Activated CD8-positive, alpha-beta memory T cell treated with anti-CD3 and anti-CD28 coated beads, Interleukin-2, amount 50 U/mL, for 1 hour (primary cell): Measurements from ENCODE around the gene CACNG4.

Experiments used
- DNase-seq: peaks from one replicate; pipeline ENCODE4 v3.0.0-alpha.2; 2020; ENCODE audit errors: extremely low read depth

The CACNG4 gene

GRCh38 chr17:67041941-67042899 lies 77.7 kb downstream of the CACNG4 start:
- DNase-seq, result no peak

- no peak for DNase-seq
Observed at GRCh38 chr17:67043283-67043682, 78.8 kb downstream of the CACNG4 start.

- DNase-seq, result no peak
Observed at GRCh38 chr17:67044016-67044772, 79.7 kb downstream of the CACNG4 start, which contains the start of gene CACNG1. Gene CACNG1, plus strand, starts transcription at chr17:67044554. Its CDS starts 107 bp downstream, at chr17:67044661.

GRCh38 chr17:67044940-67045339 lies 80.4 kb downstream of the CACNG4 start:
- DNase-seq, result no peak

- DNase-seq, result no peak
Observed at GRCh38 chr17:67046398-67046797, 81.9 kb downstream of the CACNG4 start.

- no peak for DNase-seq
Observed at GRCh38 chr17:67047382-67047781, 82.9 kb downstream of the CACNG4 start.

GRCh38 chr17:67049025-67049739 lies 84.7 kb downstream of the CACNG4 start:
- no peak for DNase-seq

GRCh38 chr17:67050066-67050465 lies 85.6 kb downstream of the CACNG4 start:
- DNase-seq, result no peak

- DNase-seq, result no peak
Observed at GRCh38 chr17:67050471-67051154, 86.1 kb downstream of the CACNG4 start.

- no peak for DNase-seq
Observed at GRCh38 chr17:67051155-67051538, 86.6 kb downstream of the CACNG4 start.

- no peak for DNase-seq
Observed at GRCh38 chr17:67051837-67052236, 87.3 kb downstream of the CACNG4 start.

GRCh38 chr17:67052720-67053437 lies 88.4 kb downstream of the CACNG4 start:
- no peak for DNase-seq

- no peak for DNase-seq
Observed at GRCh38 chr17:67053438-67054000, 89.0 kb downstream of the CACNG4 start.

- DNase-seq, result no peak
Observed at GRCh38 chr17:67054011-67054591, 89.6 kb downstream of the CACNG4 start.

GRCh38 chr17:67054608-67055007 lies 90.1 kb downstream of the CACNG4 start:
- no peak for DNase-seq

- DNase-seq, result no peak
Observed at GRCh38 chr17:67055041-67055443, 90.5 kb downstream of the CACNG4 start.

- no peak for DNase-seq
Observed at GRCh38 chr17:67055811-67056745, 91.6 kb downstream of the CACNG4 start.

GRCh38 chr17:67056746-67057490 lies 92.4 kb downstream of the CACNG4 start:
- no peak for DNase-seq
